ENCODE measurements around the gene C1orf87.

The C1orf87 gene

GRCh38 chr1:59986516-59987310, 86.9 kb downstream of the C1orf87 start:
- no peak for ATAC-seq (ENCODE audit: insufficient read depth, low read depth)
- no peaks in the 10 kb centered on the region for H3K4me1 ChIP-seq (ENCODE audit: insufficient read depth, low read length)
- H3K27me3 ChIP-seq (ENCODE audit: insufficient read depth, low read length, poor library complexity) = no peaks in the 10 kb centered on the region
- H3K4me2 ChIP-seq (ENCODE audit: insufficient read depth, low read length) = no peak overlapping the region
- DNase-seq = no peak
- no peak overlapping the region for H3K4me3 ChIP-seq (ENCODE audit: low read depth in 1 of 2, low read length in 2 of 2)
- H3K79me2 ChIP-seq (ENCODE audit: insufficient read depth, low read length) = no peaks in the 10 kb centered on the region
- no peak for TF ChIP-seq EZH2 (IDR thresholded peaks at IDR 0.05; ENCODE audit: borderline replicate concordance, low read depth, low read length, severe bottlenecking)
- TF ChIP-seq, protein P1, sequence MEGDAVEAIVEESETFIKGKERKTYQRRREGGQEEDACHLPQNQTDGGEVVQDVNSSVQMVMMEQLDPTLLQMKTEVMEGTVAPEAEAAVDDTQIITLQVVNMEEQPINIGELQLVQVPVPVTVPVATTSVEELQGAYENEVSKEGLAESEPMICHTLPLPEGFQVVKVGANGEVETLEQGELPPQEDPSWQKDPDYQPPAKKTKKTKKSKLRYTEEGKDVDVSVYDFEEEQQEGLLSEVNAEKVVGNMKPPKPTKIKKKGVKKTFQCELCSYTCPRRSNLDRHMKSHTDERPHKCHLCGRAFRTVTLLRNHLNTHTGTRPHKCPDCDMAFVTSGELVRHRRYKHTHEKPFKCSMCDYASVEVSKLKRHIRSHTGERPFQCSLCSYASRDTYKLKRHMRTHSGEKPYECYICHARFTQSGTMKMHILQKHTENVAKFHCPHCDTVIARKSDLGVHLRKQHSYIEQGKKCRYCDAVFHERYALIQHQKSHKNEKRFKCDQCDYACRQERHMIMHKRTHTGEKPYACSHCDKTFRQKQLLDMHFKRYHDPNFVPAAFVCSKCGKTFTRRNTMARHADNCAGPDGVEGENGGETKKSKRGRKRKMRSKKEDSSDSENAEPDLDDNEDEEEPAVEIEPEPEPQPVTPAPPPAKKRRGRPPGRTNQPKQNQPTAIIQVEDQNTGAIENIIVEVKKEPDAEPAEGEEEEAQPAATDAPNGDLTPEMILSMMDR (IDR thresholded peaks at IDR 0.05; ENCODE audit: borderline replicate concordance, extremely low read depth, low read length, poor library complexity, severe bottlenecking) = no peak
- no peak overlapping the region for H3K27ac ChIP-seq (ENCODE audit: low read length)
- H3K9ac ChIP-seq (ENCODE audit: low read depth, low read length) = no peak overlapping the region
- H3K36me3 ChIP-seq (ENCODE audit: insufficient read depth, low read length) = no peaks in the 10 kb centered on the region
- no peaks in the 10 kb centered on the region for H3K9me3 ChIP-seq (ENCODE audit: insufficient read depth, low read length, severe bottlenecking)
- no peak overlapping the region for H2AFZ ChIP-seq (ENCODE audit: low read depth, low read length)
- H4K20me1 ChIP-seq (ENCODE audit: insufficient read depth, low read length) = no peaks in the 10 kb centered on the region

- Histone ChIP-seq H3K4me1 (ENCODE audit: insufficient read depth, low read length) (no peaks in the 10 kb centered on the region), H3K79me2 (ENCODE audit: insufficient read depth, low read length) (no peaks in the 10 kb centered on the region), H3K9ac (ENCODE audit: low read depth, low read length) (no peak overlapping the region), H3K9me3 (ENCODE audit: insufficient read depth, low read length, severe bottlenecking) (no peaks in the 10 kb centered on the region), H3K36me3 (ENCODE audit: insufficient read depth, low read length) (no peaks in the 10 kb centered on the region), H3K27ac (ENCODE audit: low read length) (no peak overlapping the region), H3K27me3 (ENCODE audit: insufficient read depth, low read length, poor library complexity) (no peaks in the 10 kb centered on the region), H3K4me3 (ENCODE audit: low read depth in 1 of 2, low read length in 2 of 2) (no peak overlapping the region), H3K4me2 (ENCODE audit: insufficient read depth, low read length) (no peak overlapping the region), H2AFZ (ENCODE audit: low read depth, low read length) (no peak overlapping the region), H4K20me1 (ENCODE audit: insufficient read depth, low read length) (no peaks in the 10 kb centered on the region)
- ATAC-seq (ENCODE audit: insufficient read depth, low read depth) (no peak), DNase-seq (no peak)
- no peak for TF ChIP-seq EZH2 (IDR thresholded peaks at IDR 0.05; ENCODE audit: borderline replicate concordance, low read depth, low read length, severe bottlenecking)
- TF ChIP-seq, protein P1 (IDR thresholded peaks at IDR 0.05; ENCODE audit: borderline replicate concordance, extremely low read depth, low read length, poor library complexity, severe bottlenecking) = no peak
Measured at GRCh38 chr1:59985911-59986515, 87.6 kb downstream of the C1orf87 start.

- H3K27me3 ChIP-seq (ENCODE audit: insufficient read depth, low read length, poor library complexity) = no peaks in the 10 kb centered on the region
- H3K4me3 ChIP-seq (ENCODE audit: low read depth in 1 of 2, low read length in 2 of 2) = no peak overlapping the region
- no peak overlapping the region for H3K4me2 ChIP-seq (ENCODE audit: insufficient read depth, low read length)
- H3K9ac ChIP-seq (ENCODE audit: low read depth, low read length) = no peak overlapping the region
- DNase-seq (no peak), ATAC-seq (ENCODE audit: insufficient read depth, low read depth) (no peak)
- H3K36me3 ChIP-seq (ENCODE audit: insufficient read depth, low read length) = no peaks in the 10 kb centered on the region
- H2AFZ ChIP-seq (ENCODE audit: low read depth, low read length) = no peak overlapping the region
- no peak for TF ChIP-seq EZH2 (IDR thresholded peaks at IDR 0.05; ENCODE audit: borderline replicate concordance, low read depth, low read length, severe bottlenecking)
- TF ChIP-seq, protein P1 (IDR thresholded peaks at IDR 0.05; ENCODE audit: borderline replicate concordance, extremely low read depth, low read length, poor library complexity, severe bottlenecking) = no peak
- H4K20me1 ChIP-seq (ENCODE audit: insufficient read depth, low read length) = no peaks in the 10 kb centered on the region
- no peak overlapping the region for H3K27ac ChIP-seq (ENCODE audit: low read length)
- no peaks in the 10 kb centered on the region for H3K4me1 ChIP-seq (ENCODE audit: insufficient read depth, low read length)
- H3K9me3 ChIP-seq (ENCODE audit: insufficient read depth, low read length, severe bottlenecking) = no peaks in the 10 kb centered on the region
- H3K79me2 ChIP-seq (ENCODE audit: insufficient read depth, low read length) = no peaks in the 10 kb centered on the region
Measured at GRCh38 chr1:59979666-59980065, 93.9 kb downstream of the C1orf87 start.
